NOMO-1 treated with dmso at 0.1 percent for 144 hours (cell line): Measurements from ENCODE around the gene MTMR12.

Source experiments
- DNase-seq: peaks from one replicate; lab custom pipeline; 2025; ENCODE audit not compliant: unreplicated experiment; lab: John Stamatoyannopoulos, UW

MTMR12 gene, protein sequence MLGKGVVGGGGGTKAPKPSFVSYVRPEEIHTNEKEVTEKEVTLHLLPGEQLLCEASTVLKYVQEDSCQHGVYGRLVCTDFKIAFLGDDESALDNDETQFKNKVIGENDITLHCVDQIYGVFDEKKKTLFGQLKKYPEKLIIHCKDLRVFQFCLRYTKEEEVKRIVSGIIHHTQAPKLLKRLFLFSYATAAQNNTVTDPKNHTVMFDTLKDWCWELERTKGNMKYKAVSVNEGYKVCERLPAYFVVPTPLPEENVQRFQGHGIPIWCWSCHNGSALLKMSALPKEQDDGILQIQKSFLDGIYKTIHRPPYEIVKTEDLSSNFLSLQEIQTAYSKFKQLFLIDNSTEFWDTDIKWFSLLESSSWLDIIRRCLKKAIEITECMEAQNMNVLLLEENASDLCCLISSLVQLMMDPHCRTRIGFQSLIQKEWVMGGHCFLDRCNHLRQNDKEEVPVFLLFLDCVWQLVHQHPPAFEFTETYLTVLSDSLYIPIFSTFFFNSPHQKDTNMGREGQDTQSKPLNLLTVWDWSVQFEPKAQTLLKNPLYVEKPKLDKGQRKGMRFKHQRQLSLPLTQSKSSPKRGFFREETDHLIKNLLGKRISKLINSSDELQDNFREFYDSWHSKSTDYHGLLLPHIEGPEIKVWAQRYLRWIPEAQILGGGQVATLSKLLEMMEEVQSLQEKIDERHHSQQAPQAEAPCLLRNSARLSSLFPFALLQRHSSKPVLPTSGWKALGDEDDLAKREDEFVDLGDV

DNA sequence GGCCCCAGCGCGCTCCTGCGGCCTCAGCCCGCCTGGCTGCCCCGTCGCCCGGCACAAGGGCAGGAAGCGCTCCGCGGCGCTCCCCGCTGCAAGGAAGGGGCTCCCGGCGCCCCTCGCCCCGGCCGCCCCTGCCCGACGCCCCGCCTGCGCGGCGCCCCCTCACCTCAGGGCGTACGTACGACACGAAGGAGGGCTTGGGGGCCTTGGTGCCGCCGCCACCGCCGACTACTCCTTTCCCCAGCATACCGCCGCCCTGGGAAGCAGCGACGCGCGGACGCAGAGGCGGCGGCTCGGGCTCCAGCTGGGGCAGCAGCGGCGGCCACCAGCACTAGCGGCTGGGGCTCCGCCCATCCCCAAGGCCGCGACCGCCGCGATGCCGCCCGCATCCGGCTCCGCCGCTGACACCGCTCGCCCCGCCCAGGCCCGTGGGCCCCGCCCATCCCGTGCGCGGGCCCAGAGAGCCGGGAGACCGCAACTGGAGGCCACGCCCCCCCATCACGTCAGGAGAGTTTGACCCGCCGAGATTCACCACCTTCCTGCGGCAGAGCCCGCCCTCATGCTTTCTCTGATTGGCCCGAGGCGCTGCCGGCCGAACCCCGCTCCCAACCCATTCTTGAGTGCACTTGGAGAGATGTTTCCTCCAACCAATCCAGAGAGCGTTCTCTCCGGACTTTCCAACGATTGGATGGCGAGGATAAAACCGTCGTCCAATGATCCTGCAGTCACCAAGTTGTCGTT lies at the start of gene MTMR12:
Gene MTMR12, minus strand, starts transcription at position 345 of the 738 bp plus-strand sequence. Its CDS starts 101 bp downstream, at position 244.
- DNase-seq: peak; percentile 100

DNA sequence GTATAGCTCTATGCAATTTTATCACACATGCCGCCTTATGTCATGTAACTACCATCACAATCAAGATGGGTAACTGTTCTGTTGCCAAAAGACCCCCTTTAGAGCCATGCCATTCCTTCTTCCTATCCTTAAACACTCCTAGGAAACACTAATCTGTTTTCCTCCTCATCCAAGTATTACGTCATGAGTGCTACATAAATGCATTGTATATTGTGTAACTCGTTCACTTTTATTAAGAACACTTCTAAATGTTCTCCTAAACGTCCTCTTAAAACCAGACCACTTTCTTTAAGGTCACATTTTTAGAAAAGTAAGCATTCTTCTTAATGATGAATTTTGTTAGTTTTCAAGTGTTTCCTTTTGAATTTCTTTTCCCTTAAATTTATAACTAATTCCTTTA lies 49.8 kb upstream of the MTMR12 start:
- DNase-seq: no peak

DNA sequence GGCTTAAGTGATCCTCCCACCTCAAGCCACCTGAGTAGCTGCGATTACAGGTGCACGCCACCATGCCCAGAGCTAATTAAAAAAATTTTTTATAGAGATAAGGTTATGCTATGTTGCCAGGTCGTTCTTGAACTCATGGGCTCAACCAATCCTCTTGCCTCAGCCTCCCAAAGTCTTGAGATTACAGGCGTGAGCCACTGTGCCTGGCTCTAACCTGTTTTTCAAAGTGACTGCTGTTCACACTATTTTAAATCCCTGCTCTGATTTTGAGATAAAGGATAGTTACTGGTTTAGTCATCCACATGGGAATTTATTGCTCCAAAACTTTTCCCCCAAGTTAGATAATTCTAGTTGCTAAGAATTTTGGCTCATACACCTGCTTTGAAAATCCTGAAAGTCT lies 48.2 kb upstream of the MTMR12 start:
- no peak for DNase-seq

DNA sequence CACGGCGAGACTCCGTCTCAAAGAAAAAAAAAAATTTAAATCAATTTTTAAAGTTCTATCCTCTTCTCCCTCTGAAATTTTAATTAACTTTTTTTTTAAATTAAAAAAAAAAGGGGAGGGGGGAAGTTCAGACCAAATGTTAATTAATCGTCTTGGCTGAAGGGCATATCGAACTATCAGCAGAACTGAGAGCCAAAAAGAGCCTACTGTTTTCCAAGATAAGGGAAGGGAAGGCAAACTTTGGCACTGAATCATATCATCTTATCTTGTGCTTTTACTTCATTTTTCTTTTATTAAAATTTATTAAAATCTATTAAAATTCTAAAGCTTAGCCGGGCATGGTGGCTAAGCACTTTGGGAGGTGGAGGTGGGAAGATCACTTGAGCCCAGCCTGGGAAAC lies 45.9 kb upstream of the MTMR12 start:
- no peak for DNase-seq

DNA sequence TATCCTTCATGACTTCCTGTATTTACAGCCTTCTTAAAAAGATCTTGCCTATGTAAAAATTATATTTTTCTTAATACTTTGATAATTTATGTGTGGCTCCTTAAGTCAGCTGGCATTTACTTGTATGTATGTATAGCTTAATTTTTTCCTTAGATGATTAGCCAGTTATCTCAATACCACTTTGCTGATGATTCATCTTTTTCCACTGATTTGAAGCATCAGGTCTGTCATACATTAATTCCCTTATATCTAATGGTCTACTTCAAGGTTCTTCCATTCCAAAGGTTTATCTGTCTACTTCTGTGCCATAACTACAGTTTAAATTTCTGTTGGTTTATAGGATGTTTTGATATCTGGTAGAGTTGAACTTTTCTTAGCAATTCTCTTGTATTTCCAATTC lies 44.9 kb upstream of the MTMR12 start:
- DNase-seq: no peak

DNA sequence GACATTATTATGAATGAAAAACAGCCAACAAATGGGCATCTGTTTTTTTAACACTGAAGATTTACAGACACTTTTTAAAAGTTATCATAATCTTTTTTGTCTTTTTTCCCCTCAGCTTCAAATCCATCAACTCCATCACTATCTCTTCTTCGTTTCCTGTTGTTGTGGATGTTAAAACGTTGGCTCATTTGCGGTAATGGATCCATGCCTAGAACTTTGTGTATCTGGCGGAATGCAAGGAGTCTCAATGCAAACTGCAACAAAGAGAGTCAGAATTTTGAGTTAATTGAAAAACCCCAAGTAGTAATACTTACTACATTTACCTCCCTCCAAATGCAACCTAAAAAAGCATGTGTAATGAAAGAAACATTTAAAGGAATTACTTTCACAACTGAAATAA lies 42.9 kb upstream of the MTMR12 start:
- no peak for DNase-seq

DNA sequence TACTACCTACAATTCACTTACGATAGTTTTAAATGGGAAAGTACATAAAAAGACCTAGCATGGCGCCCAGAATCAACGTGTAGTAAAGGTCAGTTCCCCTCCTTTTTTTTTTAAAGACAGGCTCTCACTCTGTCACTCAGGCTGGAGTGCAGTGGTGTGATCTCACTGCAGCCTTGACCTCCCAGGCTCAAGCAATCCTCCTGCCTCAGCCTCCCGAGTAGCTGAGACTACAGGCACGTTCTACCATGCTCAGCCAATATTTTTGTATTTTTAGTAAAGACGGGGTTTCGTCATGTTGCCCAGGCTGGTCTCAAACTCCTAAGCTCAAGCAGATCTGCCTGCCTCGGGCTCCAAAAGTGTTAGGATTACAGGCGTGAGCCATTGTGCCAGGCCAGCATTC lies 40.7 kb upstream of the MTMR12 start:
- DNase-seq: no peak

DNA sequence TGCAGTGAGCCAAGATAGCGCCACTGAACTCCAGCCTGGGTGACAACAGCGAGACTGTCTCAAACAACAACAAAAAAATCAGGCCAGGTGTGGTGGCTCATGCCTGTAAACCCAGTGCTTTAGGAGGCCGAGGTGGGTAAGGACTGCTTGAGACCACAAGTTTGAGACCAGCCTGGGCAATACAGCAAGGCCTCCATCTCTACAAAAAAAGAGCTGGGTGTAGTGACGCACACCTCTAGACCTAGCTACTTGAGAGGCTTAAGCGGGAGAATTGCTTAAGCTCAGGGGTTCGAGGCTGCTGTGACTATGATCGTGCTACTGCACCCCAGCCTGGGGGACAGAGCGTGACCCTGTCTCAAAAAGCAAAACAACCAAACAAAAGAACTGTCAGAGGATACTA lies 39.9 kb upstream of the MTMR12 start:
- DNase-seq: no peak

DNA sequence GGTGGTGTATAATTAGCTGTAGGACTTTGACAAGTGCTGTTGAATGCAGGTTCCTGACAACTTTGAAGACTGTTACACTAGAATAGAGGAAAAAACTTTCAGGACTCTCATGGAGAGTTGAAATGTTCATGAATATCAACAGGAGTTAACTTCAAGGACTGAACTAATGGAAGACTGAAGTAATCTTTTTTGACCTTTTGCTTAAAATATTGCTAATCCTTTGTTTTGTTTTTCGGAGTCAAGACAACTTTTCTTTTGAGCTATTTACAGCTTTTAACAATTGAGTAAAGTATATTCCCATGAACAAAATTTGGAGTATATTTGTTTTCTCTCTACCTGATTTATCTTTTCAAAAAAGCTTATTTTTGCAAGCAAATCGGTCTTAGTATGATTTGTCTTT lies 34.1 kb upstream of the MTMR12 start:
- DNase-seq: no peak

DNA sequence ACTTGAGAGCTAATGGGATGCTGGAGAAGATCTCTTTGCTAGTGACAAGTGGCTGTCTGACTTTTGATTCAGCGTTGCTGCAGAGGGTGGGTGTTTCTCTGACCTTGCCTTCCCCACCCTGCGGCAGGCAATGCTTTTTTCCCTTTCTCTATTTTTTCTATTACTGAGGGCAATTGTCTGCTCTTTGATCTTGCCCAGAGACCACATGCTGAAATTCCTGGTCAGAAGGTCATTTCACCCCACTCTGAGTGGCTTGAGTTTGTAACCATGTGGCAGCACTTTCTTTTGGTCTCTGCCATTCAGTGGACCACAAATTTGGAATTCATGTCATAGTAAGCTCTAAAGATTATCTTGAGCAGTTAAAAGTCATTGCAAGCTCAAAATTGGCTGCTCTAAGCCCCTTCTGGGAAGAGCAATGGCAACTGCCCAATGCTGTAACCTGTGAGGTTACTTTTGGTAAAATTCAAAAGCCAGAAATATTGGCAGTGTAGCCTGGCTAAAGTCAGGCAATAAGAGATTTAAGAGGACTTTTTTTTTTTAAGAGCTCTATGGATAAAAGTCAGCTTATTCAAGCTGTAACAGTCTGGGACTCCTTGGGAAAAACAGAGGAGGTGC lies 30.4 kb upstream of the MTMR12 start:
- no peak for DNase-seq

DNA sequence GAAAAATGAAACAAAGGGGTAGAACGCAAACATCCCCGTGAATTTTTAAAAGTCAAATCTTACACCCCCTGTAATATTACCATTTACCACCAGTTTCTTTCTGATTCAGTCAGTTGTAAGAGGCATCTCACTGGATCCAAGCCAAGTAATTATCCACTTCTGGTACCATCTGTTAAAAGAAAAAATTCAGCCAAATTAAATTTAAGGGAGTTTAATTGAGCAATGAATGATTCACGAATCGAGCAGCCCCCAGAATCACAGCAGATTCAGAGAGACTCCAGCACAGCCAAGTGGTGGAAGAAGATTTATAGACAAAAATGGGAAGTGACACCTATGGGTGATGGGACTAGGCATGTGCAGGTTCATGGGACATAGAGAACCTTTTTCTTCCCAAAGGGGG lies 29.9 kb upstream of the MTMR12 start:
- DNase-seq: no peak

DNA sequence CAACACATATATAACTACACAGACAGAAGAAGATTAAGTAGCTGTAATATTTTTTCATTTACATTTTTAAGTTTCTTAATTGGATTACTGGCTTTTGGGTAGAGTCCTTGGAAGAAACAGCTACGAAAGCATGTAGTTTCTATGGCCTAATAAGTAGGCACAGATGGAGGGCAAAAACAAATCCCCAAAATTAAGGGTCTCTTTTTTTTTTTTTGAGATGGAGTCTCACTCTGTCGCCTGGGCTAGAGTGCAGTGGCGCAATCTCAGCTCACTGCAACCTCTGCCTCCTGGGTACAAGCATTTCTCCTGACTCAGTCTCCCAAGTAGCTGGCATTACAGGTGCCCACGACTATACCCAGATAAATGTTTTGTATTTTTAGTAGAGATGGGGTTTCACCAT lies 27.1 kb upstream of the MTMR12 start:
- no peak for DNase-seq

DNA sequence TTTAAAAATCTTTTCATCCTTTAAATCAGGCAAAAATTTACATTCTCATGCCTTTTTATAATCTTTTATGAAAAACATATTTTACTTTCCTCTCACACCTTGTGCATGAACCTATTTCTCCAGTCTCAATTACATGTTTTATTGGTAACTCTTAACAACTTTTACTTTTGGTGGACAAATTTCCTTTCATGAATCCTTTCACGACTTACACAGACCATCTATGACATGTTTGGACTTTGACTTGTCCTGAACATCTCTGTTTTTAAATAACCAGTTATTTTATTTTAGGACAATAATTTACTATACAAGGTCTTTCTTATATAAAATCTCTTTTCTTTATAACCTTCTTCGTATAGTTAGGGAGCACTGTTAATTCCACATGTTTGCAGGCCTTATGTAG lies 26.5 kb upstream of the MTMR12 start:
- DNase-seq: no peak

DNA sequence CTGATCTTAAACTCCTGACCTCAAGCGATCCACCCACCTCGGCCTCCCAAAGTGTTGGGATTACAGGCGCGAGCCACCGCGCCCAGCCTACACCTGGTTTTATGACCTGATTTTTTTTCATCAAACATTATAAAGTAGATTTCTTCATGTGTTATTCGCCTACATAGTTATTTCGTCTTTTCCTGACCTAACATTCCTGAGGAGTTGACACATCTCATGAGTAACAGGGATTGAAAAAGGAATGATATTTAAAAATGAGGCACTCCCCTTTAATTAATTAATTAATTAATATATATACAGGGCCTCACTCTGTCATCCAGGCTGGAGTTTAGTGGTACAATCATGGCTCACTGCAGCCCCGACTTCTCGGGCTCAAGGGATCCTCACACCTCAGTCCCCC lies 20.2 kb upstream of the MTMR12 start:
- DNase-seq: no peak

DNA sequence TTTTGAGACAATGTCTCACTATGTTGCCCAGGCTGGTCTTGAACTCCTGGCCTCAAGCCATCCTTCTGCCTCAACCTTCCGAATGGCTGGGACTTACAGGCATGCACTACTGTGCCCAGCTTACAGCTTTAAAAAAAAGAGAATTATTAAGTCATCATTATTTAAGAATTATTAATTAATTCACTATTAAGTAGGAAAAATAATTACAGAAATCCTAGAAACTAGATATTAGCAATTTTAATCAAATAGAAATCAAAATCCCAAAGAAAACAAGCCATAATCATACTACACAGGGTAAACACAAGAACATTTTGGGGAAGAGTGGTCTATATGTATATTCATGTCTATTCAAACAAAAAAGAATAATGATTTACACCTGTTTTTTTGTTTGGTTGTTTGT lies 19.6 kb upstream of the MTMR12 start:
- no peak for DNase-seq

DNA sequence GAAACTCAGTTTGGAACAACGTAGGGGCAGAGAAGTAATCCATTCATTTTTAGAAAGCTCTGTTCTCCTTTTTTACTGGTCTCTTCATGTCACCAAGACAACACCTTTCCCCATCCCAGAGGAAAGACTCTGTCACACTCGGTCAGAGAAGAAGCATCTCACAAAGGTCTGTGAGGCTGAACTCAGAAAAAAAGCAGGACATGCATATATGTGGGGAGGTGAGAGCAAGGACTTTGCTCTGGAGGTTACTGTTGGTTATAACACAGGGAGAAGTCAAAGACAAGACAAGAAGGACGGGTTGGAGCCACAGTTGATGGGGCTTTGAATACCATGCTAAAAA lies 19.2 kb upstream of the MTMR12 start:
- DNase-seq: no peak

DNA sequence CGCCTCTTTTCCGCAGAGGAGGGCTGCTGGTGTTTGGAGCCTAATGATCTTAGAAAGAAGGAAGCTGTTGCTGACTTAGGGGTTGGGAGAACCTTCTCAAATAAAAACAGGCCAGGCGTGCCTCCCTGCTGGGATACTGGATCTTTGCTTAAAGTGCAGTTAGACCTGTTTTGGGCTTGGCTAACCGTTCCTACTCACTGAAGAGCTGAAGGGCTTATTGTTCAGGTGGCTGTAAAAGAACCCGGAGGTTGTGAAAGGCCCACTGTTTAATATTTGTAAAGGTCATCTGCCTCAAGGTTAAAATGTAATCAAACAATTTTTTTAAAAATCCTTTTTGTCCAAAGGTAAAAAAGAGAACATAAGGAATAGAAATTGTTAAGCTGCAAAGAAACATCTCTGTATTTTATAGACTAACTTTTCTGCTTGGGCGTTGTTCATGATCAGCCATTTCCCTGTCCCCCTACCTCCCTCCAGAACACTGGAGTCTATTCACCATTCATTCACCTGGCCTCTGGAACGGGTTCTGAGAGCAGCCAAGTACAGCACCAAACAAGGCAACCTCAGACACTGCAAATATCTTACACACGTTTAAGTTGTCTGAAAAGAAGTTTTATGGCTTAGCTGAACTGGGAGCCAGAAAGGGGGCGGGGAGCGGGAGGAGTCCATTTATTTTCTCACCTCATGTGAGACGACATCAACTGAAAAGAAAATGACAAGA lies 18.6 kb upstream of the MTMR12 start:
- DNase-seq: no peak

DNA sequence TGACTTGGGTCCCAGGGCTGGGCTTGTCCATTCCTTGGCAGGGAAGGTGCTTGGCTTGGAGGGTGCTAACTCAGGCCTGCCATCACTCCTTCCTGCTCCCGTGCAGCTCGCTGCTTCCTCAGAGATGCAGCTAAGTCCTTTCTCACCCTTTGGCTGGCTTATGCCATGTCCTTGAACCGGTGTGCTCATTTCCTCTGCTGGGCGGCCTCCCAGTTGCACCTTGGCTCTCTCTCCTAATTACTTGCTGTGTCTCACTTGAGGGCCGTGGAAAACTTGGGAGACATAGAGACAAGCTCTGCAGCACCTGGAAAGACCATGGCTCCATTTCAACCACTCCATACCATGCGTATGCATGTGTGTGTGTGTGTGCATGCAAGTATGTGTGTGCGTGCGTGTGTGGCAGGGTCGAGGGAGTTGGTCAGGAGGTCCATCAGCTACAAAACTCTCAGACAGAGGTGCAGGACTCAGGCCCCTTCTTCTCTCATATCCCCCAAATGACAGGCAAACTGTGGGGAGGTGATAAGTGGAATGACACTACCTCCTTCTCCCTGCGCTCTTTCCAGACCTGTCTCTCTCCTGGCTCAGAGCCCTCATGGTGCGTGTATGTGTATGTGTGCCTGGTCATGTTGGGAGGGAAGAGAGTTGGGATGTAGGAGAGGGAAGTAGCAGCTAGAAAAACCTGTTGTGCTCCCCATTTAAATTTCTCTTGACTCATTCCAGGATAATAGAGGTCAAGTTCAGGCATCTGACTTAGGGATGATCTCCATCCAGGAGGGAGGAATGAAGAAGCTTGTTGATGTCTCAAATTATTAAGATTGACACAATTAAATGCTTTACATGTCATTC lies 17.6 kb upstream of the MTMR12 start:
- DNase-seq: no peak

DNA sequence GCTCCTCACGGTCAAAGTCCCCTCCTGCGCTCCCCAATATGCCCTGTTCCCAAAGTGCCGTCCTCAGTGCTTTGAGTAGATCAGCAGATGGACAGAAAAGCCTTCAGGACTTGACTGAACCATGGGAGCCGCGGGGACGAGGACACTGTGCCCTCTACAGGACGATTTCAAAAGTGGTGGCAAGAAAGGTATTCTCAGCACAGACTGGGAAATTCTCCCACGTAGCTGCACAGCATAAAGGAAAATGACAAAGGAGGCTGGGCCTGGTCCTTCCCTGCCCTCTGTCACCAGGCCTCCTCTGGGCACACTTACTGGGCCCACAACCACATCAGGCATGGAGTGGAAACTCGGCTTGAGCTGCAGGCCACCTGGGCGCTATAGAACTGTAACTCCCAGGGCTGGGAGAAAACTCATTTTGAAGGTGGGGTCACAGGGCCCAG lies 16.7 kb upstream of the MTMR12 start:
- DNase-seq: peak; percentile 80

DNA sequence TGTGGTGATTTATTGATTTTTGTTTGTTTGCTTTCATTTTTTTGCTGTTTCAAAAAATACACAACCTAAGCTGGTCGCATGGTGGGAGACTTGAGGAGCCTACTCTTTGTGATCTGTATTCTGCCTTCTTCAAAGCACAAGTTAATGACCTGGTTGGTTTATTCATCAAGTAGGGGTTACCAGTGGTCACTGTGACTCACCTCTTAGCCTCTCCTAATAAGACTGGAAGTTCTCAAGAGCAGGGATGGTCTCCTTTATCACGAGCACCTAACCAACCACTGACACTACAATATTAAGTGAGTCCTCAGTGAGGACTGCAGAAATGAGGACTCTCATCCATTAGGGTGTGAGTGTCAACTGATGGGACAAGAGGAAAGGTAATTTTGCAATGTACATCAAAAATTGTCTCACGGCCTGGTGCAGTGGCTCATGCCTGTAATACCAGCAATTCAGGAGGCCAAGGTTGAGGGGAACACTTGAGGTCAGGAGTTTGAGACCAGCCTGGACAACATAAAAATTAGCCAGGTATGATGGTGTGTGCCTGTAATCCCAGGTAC lies 13.6 kb upstream of the MTMR12 start:
- no peak for DNase-seq
